ENCODE data around the gene RAD1.

RAD1 gene

GRCh38 chr5:34929720-34930461, 14.6 kb upstream of the RAD1 start (continued):
- TF ChIP-seq ZNF155 (tag by site-specific recombination; IDR thresholded peaks at IDR 0.05), result no peak
- TF ChIP-seq ZNF76 (tag by site-specific recombination; IDR thresholded peaks at IDR 0.05; ENCODE audit: borderline replicate concordance, low read depth), result peak; percentile 93
- peak; percentile 51; the same call in 1 of the 2 replicates for TF ChIP-seq INSM2 (tag by site-specific recombination; IDR thresholded peaks at IDR 0.05)
- no peak for TF ChIP-seq ZNF274 (IDR thresholded peaks at IDR 0.05; ENCODE audit: low read length)
- no peak for TF ChIP-seq ZNF274 (tag by site-specific recombination; IDR thresholded peaks at IDR 0.05; ENCODE audit: borderline replicate concordance)
- no peak for TF ChIP-seq ZNF701 (tag by site-specific recombination; IDR thresholded peaks at IDR 0.05)
- no peak for TF ChIP-seq ZNF555 (tag by site-specific recombination; conservative IDR thresholded peaks at IDR 0.05)
- peak; percentile 50 for TF ChIP-seq BCL11A (tag by site-specific recombination; IDR thresholded peaks at IDR 0.05; ENCODE audit: low read depth)
- 0 out of 2 replicates have a peak, but pooled peaks have one; percentile 16 for TF ChIP-seq ZNF580 (tag by site-specific recombination; IDR thresholded peaks at IDR 0.05)
- TF ChIP-seq ZBTB10 (tag by site-specific recombination; IDR thresholded peaks at IDR 0.05), result peak; percentile 33; the same call in 1 of the 2 replicates
- no peak for TF ChIP-seq ZNF114 (tag by site-specific recombination; IDR thresholded peaks at IDR 0.05)
- peak; percentile 87; the same call in 1 of the 2 replicates for TF ChIP-seq ZEB2 (tag by site-specific recombination; IDR thresholded peaks at IDR 0.05)
- TF ChIP-seq ZBTB21 (tag by site-specific recombination; IDR thresholded peaks at IDR 0.05), result 0 out of 2 replicates have a peak, but pooled peaks have one; percentile 16
- no peak for TF ChIP-seq ZNF792 (tag by site-specific recombination; IDR thresholded peaks at IDR 0.05)
- TF ChIP-seq ZNF148 (tag by site-specific recombination; IDR thresholded peaks at IDR 0.05; ENCODE audit: borderline replicate concordance), result no peak
- peak; percentile 90 for TF ChIP-seq ZBTB48 (tag by site-specific recombination; IDR thresholded peaks at IDR 0.05)
- TF ChIP-seq SP3 (tag by site-specific recombination; IDR thresholded peaks at IDR 0.05), result peak; percentile 58
- TF ChIP-seq PRDM2 (tag by site-specific recombination; IDR thresholded peaks at IDR 0.05; ENCODE audit: borderline replicate concordance), result 0 out of 2 replicates have a peak, but pooled peaks have one; percentile 79
- peak; percentile 42; the same call in 1 of the 2 replicates for TF ChIP-seq MYNN (tag by site-specific recombination; IDR thresholded peaks at IDR 0.05; ENCODE audit: borderline replicate concordance)
- 0 out of 2 replicates have a peak, but pooled peaks have one; percentile 37 for TF ChIP-seq REPIN1 (tag by site-specific recombination; IDR thresholded peaks at IDR 0.05; ENCODE audit: low read depth)
- peak; percentile 63; the same call in 1 of the 2 replicates for TF ChIP-seq HOXC10 (CRISPR knock-in tag; IDR thresholded peaks at IDR 0.05)
- TF ChIP-seq GLIS2 (tag by site-specific recombination; IDR thresholded peaks at IDR 0.05), result peak; percentile 20; the same call in 1 of the 2 replicates
- TF ChIP-seq ZNF24 (tag by site-specific recombination; IDR thresholded peaks at IDR 0.05), result 0 out of 2 replicates have a peak, but pooled peaks have one; percentile 26
- TF ChIP-seq KLF1 (tag by site-specific recombination; IDR thresholded peaks at IDR 0.05), result peak; percentile 71
- TF ChIP-seq ZNF133 (tag by site-specific recombination; IDR thresholded peaks at IDR 0.05), result no peak
- TF ChIP-seq OSR2 (tag by site-specific recombination; IDR thresholded peaks at IDR 0.05), result no peak
- peak; percentile 93 for TF ChIP-seq ZNF600 (tag by site-specific recombination; IDR thresholded peaks at IDR 0.05)
